ENCODE results near the gene PGS1.

The PGS1 gene

GRCh38 chr17:78335209-78335608 is 43.2 kb upstream of the PGS1 start:
- TF ChIP-seq, protein P1, sequence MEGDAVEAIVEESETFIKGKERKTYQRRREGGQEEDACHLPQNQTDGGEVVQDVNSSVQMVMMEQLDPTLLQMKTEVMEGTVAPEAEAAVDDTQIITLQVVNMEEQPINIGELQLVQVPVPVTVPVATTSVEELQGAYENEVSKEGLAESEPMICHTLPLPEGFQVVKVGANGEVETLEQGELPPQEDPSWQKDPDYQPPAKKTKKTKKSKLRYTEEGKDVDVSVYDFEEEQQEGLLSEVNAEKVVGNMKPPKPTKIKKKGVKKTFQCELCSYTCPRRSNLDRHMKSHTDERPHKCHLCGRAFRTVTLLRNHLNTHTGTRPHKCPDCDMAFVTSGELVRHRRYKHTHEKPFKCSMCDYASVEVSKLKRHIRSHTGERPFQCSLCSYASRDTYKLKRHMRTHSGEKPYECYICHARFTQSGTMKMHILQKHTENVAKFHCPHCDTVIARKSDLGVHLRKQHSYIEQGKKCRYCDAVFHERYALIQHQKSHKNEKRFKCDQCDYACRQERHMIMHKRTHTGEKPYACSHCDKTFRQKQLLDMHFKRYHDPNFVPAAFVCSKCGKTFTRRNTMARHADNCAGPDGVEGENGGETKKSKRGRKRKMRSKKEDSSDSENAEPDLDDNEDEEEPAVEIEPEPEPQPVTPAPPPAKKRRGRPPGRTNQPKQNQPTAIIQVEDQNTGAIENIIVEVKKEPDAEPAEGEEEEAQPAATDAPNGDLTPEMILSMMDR (IDR thresholded peaks at IDR 0.05), result no peak
- H3K27me3 ChIP-seq, result peaks cover 44% of the 10 kb centered on the region
- no peaks in the 10 kb centered on the region for H3K9me3 ChIP-seq
- peaks cover 0 to 15% of the 10 kb centered on the region in 2 experiments for H3K4me1 ChIP-seq (ENCODE audit: control insufficient read depth in 1 of 2, insufficient read depth in 1 of 2, low read depth in 1 of 2, low read length in 1 of 2)
- H3K4me3 ChIP-seq (ENCODE audit: low read depth in 1 of 2, low read length in 1 of 2), result no peak overlapping the region
- no peaks in the 10 kb centered on the region for H3K36me3 ChIP-seq
- no peak overlapping the region for H3K27ac ChIP-seq

GRCh38 chr17:78337244-78338109 is 41.0 kb upstream of the PGS1 start:
- H3K36me3 ChIP-seq, result no peaks in the 10 kb centered on the region
- peaks cover 66% of the 10 kb centered on the region for H3K27me3 ChIP-seq
- no peak overlapping the region for H3K4me3 ChIP-seq (ENCODE audit: low read depth in 1 of 2, low read length in 1 of 2)
- no peaks in the 10 kb centered on the region for H3K9me3 ChIP-seq
- H3K4me1 ChIP-seq (ENCODE audit: control insufficient read depth in 1 of 2, insufficient read depth in 1 of 2, low read depth in 1 of 2, low read length in 1 of 2), result peaks cover 9 to 23% of the 10 kb centered on the region in 2 experiments
- H3K27ac ChIP-seq, result no peak overlapping the region
- TF ChIP-seq, protein P1 (IDR thresholded peaks at IDR 0.05), result no peak

DNA sequence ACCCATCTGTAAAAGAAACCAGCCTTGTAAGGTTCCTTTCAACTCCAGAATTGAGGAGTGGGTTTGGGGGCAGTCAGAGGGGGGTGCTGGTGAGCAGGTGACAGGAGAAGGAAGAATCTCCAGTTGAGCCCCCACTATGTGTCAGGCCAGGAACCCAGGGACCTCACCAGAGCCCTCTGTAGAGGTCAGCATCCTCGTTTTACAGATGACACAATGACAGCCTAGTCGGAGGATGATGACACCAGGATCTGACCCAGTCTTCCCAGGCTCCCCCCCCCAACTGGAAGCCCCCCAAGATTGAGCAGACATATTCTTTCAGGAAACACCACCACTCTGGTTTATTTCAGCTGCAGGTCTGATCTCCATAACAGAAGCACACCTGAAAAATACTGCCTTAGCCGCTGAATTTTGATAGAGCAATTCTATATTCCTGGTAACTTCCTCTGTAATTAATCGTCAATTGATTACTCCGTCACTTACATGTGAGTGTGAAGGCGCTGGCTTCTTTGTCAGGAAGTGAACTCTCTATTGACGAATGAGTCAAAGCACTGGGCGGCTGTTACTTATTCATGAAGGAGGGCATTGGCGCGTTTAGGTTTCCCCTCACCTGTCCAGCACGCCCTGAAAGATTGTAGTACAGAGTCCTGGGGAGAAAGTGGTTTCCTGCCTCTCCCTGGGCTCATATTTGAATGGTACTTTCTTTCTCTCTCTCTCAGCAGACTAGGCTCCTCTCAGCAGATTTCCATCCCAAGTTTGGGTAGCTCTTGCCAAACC is 39.8 kb upstream of the PGS1 start:
- H3K36me3 ChIP-seq, result no peaks in the 10 kb centered on the region
- TF ChIP-seq, protein P1 (IDR thresholded peaks at IDR 0.05), result no peak
- peaks cover 78% of the 10 kb centered on the region for H3K27me3 ChIP-seq
- H3K27ac ChIP-seq, result no peak overlapping the region
- no peak overlapping the region for H3K4me3 ChIP-seq (ENCODE audit: low read depth in 1 of 2, low read length in 1 of 2)
- H3K9me3 ChIP-seq, result no peaks in the 10 kb centered on the region
- peaks cover 21 to 31% of the 10 kb centered on the region in 2 experiments for H3K4me1 ChIP-seq (ENCODE audit: control insufficient read depth in 1 of 2, insufficient read depth in 1 of 2, low read depth in 1 of 2, low read length in 1 of 2)

GRCh38 chr17:78340183-78340955 is 38.1 kb upstream of the PGS1 start:
- H3K27ac ChIP-seq, result no peak overlapping the region
- TF ChIP-seq, protein P1 (IDR thresholded peaks at IDR 0.05), result no peak
- H3K4me3 ChIP-seq (ENCODE audit: low read depth in 1 of 2, low read length in 1 of 2), result no peak overlapping the region
- no peaks in the 10 kb centered on the region for H3K36me3 ChIP-seq
- no peaks in the 10 kb centered on the region for H3K9me3 ChIP-seq
- H3K4me1 ChIP-seq (ENCODE audit: control insufficient read depth in 1 of 2, insufficient read depth in 1 of 2, low read depth in 1 of 2, low read length in 1 of 2), result peaks cover 25 to 47% of the 10 kb centered on the region in 2 experiments
- peaks cover 84% of the 10 kb centered on the region for H3K27me3 ChIP-seq
